ENCODE measurements around the gene COL6A5. TPM values are rescaled to one million over a fixed set of nuclear protein-coding genes. Genes with fewer than 3 reads are reported as not detected.

Gene COL6A5
- total and polyA plus RNA-seq, 9 donors = 0.04 to 0.07 (median 0.05) TPM; not detected in 6

DNA sequence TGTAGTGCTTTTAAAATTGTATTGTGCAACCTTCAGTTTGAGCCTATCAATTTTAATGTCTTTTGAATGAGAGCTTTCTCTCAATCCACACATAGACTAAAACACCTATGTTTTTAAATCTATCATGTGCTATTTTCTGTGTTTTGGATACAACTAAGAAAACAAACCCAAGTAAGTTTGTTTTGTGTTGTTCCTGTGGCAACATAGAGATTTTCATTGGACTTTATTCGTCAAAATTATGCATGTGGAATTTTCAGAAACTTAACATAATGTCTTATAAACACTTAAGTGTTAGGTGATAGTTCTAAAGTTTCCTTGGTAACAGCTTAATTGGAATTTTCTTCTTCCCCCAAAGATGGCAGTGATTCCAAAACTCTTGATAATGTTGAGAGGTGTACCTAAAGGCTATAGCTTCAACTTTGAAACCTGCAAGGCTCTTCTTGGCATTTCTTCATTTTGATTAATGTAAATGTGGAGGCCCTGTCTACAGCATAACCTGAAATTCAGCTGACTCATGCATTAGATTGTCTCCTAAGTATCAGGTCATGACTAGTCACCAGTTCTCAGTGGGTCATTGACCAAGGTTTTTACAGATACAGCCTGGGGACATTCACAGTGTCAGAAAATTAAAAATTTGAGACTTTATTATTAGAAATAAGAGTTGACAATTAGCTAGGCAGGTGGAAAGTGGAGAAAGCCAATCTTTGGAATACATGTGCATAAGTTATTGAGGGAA lies 44.4 kb downstream of the COL6A5 start:
- Histone ChIP-seq H3K9me3 (no peaks in the 10 kb centered on the region), H3K27ac (no peak overlapping the region), H3K4me3 (no peak overlapping the region), H3K36me3 (no peaks in the 10 kb centered on the region), H3K4me1 (ENCODE audit: insufficient read depth) (no peaks in the 10 kb centered on the region), H3K27me3 (no peaks in the 10 kb centered on the region)
- DNase-seq = no peak
- intact Hi-C loops (cut with DNase I) = no loop called here
- 8 to 11% (median 9%) methylated on average over 1 of the region's 1 CpG for WGBS, 3 donors
- TF ChIP-seq, protein P1, sequence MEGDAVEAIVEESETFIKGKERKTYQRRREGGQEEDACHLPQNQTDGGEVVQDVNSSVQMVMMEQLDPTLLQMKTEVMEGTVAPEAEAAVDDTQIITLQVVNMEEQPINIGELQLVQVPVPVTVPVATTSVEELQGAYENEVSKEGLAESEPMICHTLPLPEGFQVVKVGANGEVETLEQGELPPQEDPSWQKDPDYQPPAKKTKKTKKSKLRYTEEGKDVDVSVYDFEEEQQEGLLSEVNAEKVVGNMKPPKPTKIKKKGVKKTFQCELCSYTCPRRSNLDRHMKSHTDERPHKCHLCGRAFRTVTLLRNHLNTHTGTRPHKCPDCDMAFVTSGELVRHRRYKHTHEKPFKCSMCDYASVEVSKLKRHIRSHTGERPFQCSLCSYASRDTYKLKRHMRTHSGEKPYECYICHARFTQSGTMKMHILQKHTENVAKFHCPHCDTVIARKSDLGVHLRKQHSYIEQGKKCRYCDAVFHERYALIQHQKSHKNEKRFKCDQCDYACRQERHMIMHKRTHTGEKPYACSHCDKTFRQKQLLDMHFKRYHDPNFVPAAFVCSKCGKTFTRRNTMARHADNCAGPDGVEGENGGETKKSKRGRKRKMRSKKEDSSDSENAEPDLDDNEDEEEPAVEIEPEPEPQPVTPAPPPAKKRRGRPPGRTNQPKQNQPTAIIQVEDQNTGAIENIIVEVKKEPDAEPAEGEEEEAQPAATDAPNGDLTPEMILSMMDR (IDR thresholded peaks at IDR 0.05) = no peak
- TF ChIP-seq EP300 (IDR thresholded peaks at IDR 0.05) (no peak), POLR2A (IDR thresholded peaks at IDR 0.05) (no peak)

GRCh38 chr3:130392266-130392665 lies 46.8 kb downstream of the COL6A5 start:
- Histone ChIP-seq H3K4me3 (no peak overlapping the region), H3K36me3 (no peaks in the 10 kb centered on the region), H3K27me3 (no peaks in the 10 kb centered on the region), H3K4me1 (ENCODE audit: insufficient read depth) (no peaks in the 10 kb centered on the region), H3K9me3 (no peaks in the 10 kb centered on the region), H3K27ac (no peak overlapping the region)
- no peak for DNase-seq
- 90 to 92% (median 90%) methylated on average over 2 of the region's 2 CpGs for WGBS, 3 donors
- intact Hi-C loops (cut with DNase I) = no loop called here
- TF ChIP-seq EP300 (IDR thresholded peaks at IDR 0.05) = no peak
- TF ChIP-seq, protein P1 (IDR thresholded peaks at IDR 0.05) = no peak
- no peak for TF ChIP-seq POLR2A (IDR thresholded peaks at IDR 0.05)

DNA sequence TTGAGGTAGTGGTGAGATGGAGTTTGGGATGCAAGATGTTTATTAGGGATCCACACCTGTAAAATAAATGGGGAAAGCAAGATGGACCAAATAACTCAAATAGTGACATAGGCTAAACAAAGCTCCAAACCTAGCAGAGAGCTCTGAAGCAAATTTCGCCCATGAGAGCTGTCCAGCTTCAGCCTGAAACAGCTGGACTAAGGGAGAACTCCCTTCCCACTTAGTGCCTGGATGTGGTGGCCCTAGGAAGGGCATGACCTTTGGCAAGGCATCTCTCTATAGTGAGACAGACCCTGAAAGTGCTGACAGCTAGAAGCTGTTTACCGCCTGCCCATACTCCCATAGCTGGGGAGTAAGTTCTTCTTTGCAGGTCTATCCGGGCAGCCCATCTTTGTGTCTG lies 48.1 kb downstream of the COL6A5 start:
- H3K27me3 ChIP-seq = no peaks in the 10 kb centered on the region
- intact Hi-C loops (cut with DNase I) = no loop called here
- TF ChIP-seq EP300 (IDR thresholded peaks at IDR 0.05) = no peak
- no peak overlapping the region for H3K4me3 ChIP-seq
- no peak overlapping the region for H3K27ac ChIP-seq
- WGBS, 3 donors = 72 to 84% (median 72%) methylated on average over 3 of the region's 3 CpGs
- H3K9me3 ChIP-seq = no peaks in the 10 kb centered on the region
- H3K36me3 ChIP-seq = no peaks in the 10 kb centered on the region
- DNase-seq = no peak
- no peaks in the 10 kb centered on the region for H3K4me1 ChIP-seq (ENCODE audit: insufficient read depth)

DNA sequence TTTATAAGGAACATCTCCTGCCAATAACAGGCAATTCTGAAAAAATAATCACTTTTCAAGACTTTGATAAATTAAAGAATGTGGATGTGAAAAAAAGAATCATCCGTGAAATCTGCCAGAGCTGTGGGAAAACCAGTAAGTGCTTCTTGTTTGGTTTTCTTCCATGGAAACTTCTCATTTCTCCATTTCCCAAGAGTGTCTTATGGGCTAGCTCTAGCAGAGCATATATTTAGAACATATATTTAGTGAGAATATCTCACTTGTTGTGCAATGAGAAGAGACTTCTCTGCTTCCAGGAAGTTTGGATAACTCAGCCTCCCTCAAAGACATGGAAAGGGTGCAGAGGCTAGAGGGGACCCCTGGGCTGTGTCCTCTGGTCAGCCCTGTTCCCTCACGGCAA lies 49.9 kb downstream of the COL6A5 start:
- 67 to 77% (median 68%) methylated on average over 2 of the region's 2 CpGs for WGBS, 3 donors
- no peak for DNase-seq
- Histone ChIP-seq H3K4me3 (no peak overlapping the region), H3K27me3 (no peaks in the 10 kb centered on the region), H3K27ac (no peak overlapping the region), H3K36me3 (no peaks in the 10 kb centered on the region), H3K9me3 (no peaks in the 10 kb centered on the region), H3K4me1 (ENCODE audit: insufficient read depth) (no peaks in the 10 kb centered on the region)
- TF ChIP-seq EP300 (IDR thresholded peaks at IDR 0.05) (no peak), POLR2A (IDR thresholded peaks at IDR 0.05) (no peak)
- TF ChIP-seq, protein P1 (IDR thresholded peaks at IDR 0.05) = no peak
- intact Hi-C loops (cut with DNase I) = no loop called here

- Histone ChIP-seq H3K27ac (no peak overlapping the region), H3K27me3 (no peaks in the 10 kb centered on the region), H3K4me3 (no peak overlapping the region), H3K36me3 (no peaks in the 10 kb centered on the region), H3K4me1 (ENCODE audit: insufficient read depth) (no peaks in the 10 kb centered on the region), H3K9me3 (no peaks in the 10 kb centered on the region)
- intact Hi-C loops (cut with DNase I) = no loop called here
- TF ChIP-seq EP300 (IDR thresholded peaks at IDR 0.05) (no peak), POLR2A (IDR thresholded peaks at IDR 0.05) (no peak)
- TF ChIP-seq, protein P1 (IDR thresholded peaks at IDR 0.05) = no peak
- WGBS, 3 donors = 27 to 36% (median 35%) methylated on average over 2 of the region's 2 CpGs
- DNase-seq = no peak
Observed at GRCh38 chr3:130395916-130396315, 50.4 kb downstream of the COL6A5 start.

All from ovary (tissue), 9 donors.